SU-DHL-6 (cell line): ENCODE data around the gene KIF2C.

Experiments
- H2AFZ ChIP-seq: fragments of 200-600 bp; sonication (generic); 2 replicates; pipeline ENCODE4 v1.6.1; 2014; ENCODE audit warnings: low read depth, mild to moderate bottlenecking, moderate library complexity, mixed read lengths, antibody characterized with exemption, low read length; ENCODE audit not compliant: severe bottlenecking
- H3F3A ChIP-seq: fragments of 200-600 bp; shearing (Covaris generic); 2 replicates; pipeline ENCODE4 v1.6.0; 2016; ENCODE audit warnings: antibody characterized with exemption, mild to moderate bottlenecking; ENCODE audit not compliant: insufficient read depth
- H3K27ac ChIP-seq: fragments of 200-600 bp; sonication (generic); 2 replicates; pipeline ENCODE4 v1.5.1; 2016; ENCODE audit warnings: low read depth, mild to moderate bottlenecking, low read length, moderate library complexity, mixed read lengths
- H3K27me3 ChIP-seq: fragments of 200-600 bp; sonication (generic), shearing (Covaris generic); 2 replicates; pipeline ENCODE4 v1.6.0; 2014; ENCODE audit warnings: mild to moderate bottlenecking, low read length
- H3K36me3 ChIP-seq: fragments of 200-600 bp; sonication (generic); 2 replicates; pipeline ENCODE4 v1.6.1; 2014; ENCODE audit warnings: mild to moderate bottlenecking, low read length, mixed read lengths
- H3K4me2 ChIP-seq: fragments of 300-600, 200-600 bp; shearing (Covaris generic), sonication (generic); 2 replicates; pipeline ENCODE4 v1.6.0; 2014; ENCODE audit warnings: low read length, low read depth, mild to moderate bottlenecking; ENCODE audit not compliant: poor library complexity, severe bottlenecking
- H3K4me3 ChIP-seq: fragments of 200-600 bp; sonication (generic); 2 replicates; pipeline ENCODE4 v1.5.1; 2014; ENCODE audit warnings: antibody characterized with exemption, low read length, mild to moderate bottlenecking, mixed read lengths; ENCODE audit not compliant: insufficient read depth, poor library complexity, severe bottlenecking
- H3K79me2 ChIP-seq: fragments of 200-600 bp; sonication (generic); 2 replicates; pipeline ENCODE4 v1.6.1; 2014; ENCODE audit warnings: mild to moderate bottlenecking, low read length, moderate library complexity; ENCODE audit not compliant: insufficient read depth
- H3K9ac ChIP-seq: fragments of 200-600 bp; sonication (generic); 2 replicates; pipeline ENCODE4 v1.7.0; 2014; ENCODE audit warnings: mild to moderate bottlenecking, low read length
- H3K9me2 ChIP-seq: fragments of 200-600 bp; sonication (generic); replicated peaks from 2 replicates; pipeline ENCODE4 v1.6.1; 2014; ENCODE audit warnings: low read length; ENCODE audit not compliant: insufficient read depth
- H3K9me3 ChIP-seq: fragments of 200-600 bp; sonication (generic); 2 replicates; pipeline ENCODE4 v1.6.1; 2014; ENCODE audit warnings: low read length, mixed read lengths; ENCODE audit not compliant: insufficient read depth
- H4K20me1 ChIP-seq: fragments of 200-600 bp; sonication (generic); 2 replicates; pipeline ENCODE4 v1.6.1; 2014; ENCODE audit warnings: low read depth, mild to moderate bottlenecking, antibody characterized with exemption, low read length, moderate library complexity, mixed read lengths
- CTCF ChIP-seq: fragments of 200-600 bp; sonication (generic); IDR thresholded peaks from one replicate; pipeline ENCODE4 v1.5.1; 2017; ENCODE audit warnings: antibody characterized with exemption, mild to moderate bottlenecking, low read length, moderate library complexity; ENCODE audit not compliant: insufficient read depth, poor library complexity, severe bottlenecking
- EZH2phosphoT487 ChIP-seq: fragments of 200-600 bp; sonication (generic), shearing (Covaris generic); conservative IDR thresholded peaks from 2 replicates; pipeline ENCODE4 v1.6.1; 2018; ENCODE audit warnings: mild to moderate bottlenecking, antibody characterized with exemption, low read length, moderate library complexity, mixed read lengths

Gene KIF2C

GRCh38 chr1:44724296-44724954 lies 15.2 kb upstream of the KIF2C start:
- Histone ChIP-seq H3K27me3 (no peaks in the 10 kb centered on the region), H2AFZ (no peak overlapping the region), H3K27ac (no peak overlapping the region), H3K4me3 (no peak overlapping the region), H3K79me2 (no peaks in the 10 kb centered on the region), H3K9me3 (no peaks in the 10 kb centered on the region), H3F3A (peaks cover 35% of the 10 kb centered on the region), H3K4me2 (no peak overlapping the region), H3K9ac (no peak overlapping the region), H3K36me3 (no peaks in the 10 kb centered on the region), H3K9me2 (no peaks in the 10 kb centered on the region), H4K20me1 (no peaks in the 10 kb centered on the region)
- TF ChIP-seq EZH2phosphoT487, result no peak
- TF ChIP-seq CTCF, result no peak

GRCh38 chr1:44724955-44725698 lies 14.5 kb upstream of the KIF2C start:
- H3K9ac ChIP-seq, result no peak overlapping the region
- no peaks in the 10 kb centered on the region for H3K27me3 ChIP-seq
- H3K27ac ChIP-seq, result no peak overlapping the region
- no peaks in the 10 kb centered on the region for H4K20me1 ChIP-seq
- no peak for TF ChIP-seq CTCF
- no peak overlapping the region for H3K4me3 ChIP-seq
- H3K9me3 ChIP-seq, result no peaks in the 10 kb centered on the region
- H3K4me2 ChIP-seq, result no peak overlapping the region
- H2AFZ ChIP-seq, result no peak overlapping the region
- no peaks in the 10 kb centered on the region for H3K79me2 ChIP-seq
- H3F3A ChIP-seq, result peaks cover 39% of the 10 kb centered on the region
- no peaks in the 10 kb centered on the region for H3K9me2 ChIP-seq
- no peaks in the 10 kb centered on the region for H3K36me3 ChIP-seq

GRCh38 chr1:44730741-44731512 lies 8.7 kb upstream of the KIF2C start, which contains the start of gene RNU5D-1:
Gene RNU5D-1, minus strand, starts transcription at chr1:44731170.
- H3K79me2 ChIP-seq, result no peaks in the 10 kb centered on the region
- peak within 1 kb of the TSS; percentile 60 for H3K9ac ChIP-seq
- H3K27me3 ChIP-seq, result no peaks in the 10 kb centered on the region
- H3K9me3 ChIP-seq, result no peaks in the 10 kb centered on the region
- H4K20me1 ChIP-seq, result no peaks in the 10 kb centered on the region
- peak within 1 kb of the TSS; percentile 90 for H3K4me2 ChIP-seq
- TF ChIP-seq CTCF, result peak; percentile 90
- TF ChIP-seq EZH2phosphoT487, result no peak
- H3K36me3 ChIP-seq, result no peaks in the 10 kb centered on the region
- peaks cover 27% of the 10 kb centered on the region for H3F3A ChIP-seq
- peak within 1 kb of the TSS; percentile 100 for H3K27ac ChIP-seq
- H2AFZ ChIP-seq, result peak within 1 kb of the TSS; percentile 84
- peak within 1 kb of the TSS; percentile 44 for H3K4me3 ChIP-seq
- H3K9me2 ChIP-seq, result no peaks in the 10 kb centered on the region
